ENCODE results near the gene SEMA3G.

The SEMA3G gene

DNA sequence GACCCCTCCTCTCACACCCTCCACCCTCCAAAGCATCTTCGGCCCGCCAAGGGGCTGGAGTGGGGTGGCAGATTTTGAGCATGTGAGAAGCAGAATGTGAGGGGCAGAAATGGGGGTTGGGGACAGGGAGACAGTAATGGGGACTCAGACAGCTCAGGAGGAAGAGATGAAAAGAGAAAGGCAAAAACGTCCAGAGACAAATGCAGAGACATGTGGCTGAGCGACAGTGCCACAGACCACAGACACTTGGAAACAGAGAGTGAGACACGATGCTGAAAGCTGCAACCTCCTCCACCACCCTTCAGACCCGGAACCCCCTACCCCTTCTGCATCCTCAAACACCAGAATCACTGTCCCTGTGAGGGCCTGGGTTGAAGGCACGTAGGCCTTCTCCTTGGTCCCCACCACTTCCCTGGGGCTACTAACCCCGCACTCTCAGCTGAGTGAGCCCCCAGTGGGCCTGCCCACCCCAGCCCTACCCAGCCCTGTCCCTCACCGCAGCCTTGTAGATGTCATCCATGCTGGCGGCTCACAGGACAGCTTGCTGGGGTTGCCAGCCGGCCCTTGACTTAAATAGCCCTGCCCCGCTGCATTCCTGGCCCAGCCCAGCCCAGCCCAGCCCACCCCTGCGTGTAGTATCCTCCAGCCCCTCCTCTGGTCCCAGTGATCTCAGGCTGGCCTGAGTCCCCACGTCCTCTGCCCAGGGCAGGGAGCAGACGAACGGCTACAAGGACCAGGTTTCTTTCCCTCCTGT lies 8.8 kb upstream of the SEMA3G start, which contains the start of gene TNNC1:
TSS of gene TNNC1 (minus strand) at position 546 of the 754 bp plus-strand sequence. CDS start at position 520, 26 bp downstream.
- no peak for DNase-seq

DNA sequence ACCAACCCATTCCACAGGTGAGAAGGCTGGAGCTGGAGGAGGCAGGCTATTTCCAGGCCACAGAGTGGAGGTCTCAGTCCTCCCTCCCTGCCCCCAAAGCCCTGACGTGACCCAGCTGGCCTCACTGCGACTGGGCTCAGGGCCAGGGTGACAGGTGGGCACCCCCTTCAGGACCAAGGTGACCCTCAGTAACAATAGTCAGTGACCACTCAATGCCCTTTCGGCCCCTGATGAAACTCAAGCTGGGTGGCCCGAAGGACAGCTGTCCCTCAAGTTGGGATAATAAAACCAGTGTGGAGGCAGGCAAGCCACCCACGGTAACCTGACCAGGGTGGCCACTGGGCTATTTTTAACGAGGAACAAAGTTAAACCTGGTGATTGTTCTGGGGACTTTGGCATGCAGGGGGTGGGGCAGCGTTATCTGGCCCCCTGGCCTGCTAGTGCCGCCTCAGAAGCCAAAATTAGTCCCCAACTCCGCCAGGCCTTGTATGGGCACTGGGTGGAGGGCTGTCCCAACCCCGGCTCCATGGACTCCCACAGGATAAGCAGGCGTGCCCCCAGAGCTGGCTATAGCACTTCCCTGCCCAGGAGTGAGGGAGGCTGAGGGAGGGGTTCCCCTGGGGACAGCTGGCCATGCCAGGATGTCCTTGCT lies 7.8 kb upstream of the SEMA3G start:
- no peak for DNase-seq

DNA sequence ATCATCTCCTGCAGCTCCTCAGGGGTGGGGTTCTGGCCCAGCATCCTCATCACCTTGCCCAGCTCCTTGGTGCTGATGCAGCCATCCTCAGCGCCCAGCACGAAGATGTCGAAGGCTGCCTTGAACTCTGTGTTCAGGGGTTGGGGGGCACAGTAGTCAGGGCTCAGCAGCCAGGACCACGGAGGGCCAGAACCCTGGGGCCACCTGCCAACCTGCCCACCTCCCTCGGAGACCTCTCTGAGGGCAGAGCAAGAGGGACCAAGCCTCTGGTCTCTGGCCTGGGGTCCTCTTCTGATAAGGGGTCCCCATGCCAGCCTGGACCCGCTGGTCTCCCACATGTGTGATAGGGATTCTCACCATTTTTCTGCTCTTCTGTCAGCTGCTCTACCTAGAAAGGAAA lies 7.2 kb upstream of the SEMA3G start:
- no peak for DNase-seq

DNA sequence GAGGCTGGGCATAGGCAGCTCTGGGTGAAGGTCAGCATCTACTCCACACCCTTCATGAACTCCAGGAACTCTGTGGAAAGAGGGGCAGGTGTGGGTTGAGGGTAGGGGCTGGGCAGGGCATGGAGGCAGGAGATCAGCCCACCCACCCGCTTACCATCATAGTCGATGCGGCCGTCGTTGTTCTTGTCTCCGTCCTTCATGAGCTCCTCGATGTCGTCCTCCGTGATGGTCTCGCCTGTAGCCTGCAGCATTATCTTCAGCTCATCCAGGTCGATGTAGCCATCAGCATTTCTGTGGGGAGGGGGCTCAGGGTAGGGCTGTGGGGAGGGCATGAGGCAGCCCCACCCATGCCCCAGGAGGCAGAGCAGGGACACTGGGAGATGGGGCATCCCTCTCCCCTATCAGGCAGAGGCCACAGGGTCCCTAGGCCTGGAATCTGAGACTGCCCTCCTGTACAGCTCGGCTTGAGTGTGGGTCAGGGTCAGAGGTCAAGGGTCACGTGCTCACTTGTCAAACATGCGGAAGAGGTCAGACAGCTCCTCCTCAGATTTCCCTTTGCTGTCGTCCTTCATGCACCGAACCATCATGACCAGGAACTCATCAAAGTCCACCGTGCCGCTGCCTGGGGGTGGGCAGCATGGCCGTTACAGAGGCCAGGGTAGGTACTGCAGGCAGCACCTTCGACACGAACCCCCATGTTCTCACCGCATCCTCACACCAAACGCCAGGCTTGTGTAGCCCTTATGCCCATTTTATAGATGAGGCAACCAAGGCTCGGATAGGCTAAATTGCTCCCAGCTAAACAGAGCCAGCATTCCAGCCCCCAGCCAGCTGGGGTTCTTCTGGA lies 6.6 kb upstream of the SEMA3G start:
- no peak for DNase-seq

DNA sequence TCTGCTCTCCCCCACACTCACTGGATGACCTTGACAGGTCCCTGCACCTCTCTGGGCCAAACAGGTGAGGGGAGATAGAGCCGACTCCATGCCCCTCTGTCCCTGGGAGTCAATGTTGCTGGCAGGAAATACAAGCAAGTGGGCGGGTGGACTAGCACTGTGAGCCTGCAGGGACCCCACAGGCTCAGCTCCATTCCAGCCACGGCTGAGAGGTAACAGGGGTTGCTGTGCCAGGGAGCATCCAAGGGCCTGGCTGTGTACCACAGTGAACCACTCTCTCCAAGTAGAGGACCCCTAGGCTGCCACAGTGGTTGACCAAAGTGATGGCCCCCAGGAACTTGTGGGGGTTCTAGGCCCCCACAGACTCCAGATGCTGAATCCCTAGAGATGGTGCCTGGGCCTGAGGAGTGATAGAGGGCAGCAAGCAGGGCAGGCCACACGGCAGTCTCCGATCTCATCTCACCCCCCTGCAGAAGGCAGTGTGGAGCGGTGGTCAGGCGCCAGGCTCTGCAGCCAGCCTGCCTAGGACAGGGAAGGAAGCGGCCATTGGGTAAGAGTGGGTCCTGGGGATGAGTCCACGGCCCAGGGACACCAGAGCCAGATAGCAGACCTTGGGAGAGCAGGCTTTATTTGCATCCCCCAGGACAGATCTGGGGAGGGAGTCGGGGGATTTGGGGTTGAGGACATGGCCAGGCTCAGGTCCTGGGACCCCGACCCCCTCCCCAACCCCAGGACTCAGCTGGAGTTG lies 5.8 kb upstream of the SEMA3G start:
- no peak for DNase-seq

DNA sequence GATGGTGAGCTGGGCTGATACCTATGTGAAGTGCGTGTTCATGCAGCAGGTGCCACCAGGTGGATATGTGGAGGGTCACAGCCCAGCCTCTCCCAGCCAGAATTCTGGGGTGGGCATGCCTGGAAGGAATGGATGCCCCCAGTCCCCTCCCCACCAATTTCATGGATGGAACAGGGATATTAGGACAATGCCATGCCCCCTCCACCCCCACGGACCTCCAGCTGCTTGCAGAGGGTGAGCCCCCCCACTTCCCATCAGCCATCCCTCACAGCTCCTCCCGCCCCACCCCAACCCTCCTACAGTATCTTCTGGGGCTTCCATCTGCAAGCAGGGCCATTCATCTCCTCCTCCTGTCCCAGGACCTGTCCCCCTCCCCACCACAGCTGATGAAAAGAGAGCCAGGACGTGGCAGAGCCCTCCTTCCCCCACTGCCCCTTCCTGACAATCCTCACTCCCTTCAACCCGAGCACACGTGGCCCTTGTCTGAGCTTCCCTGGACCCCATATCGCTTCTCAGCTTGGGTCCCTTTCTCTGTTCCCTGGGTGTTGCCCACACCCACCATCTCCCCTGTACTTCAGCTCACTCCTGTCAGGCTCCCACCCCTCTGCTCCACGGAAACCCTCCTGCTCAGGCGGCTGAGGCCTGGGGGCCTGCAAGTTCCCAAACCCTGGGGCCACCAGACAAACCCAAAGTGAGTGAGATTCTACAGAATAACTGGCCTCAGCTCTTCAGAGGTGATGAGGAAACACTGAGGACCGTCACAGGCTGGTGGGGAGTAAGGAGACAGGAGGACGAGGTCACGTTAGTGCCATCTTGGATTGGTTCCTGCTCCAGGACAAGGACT lies 2.8 kb upstream of the SEMA3G start:
- no peak for DNase-seq

DNA sequence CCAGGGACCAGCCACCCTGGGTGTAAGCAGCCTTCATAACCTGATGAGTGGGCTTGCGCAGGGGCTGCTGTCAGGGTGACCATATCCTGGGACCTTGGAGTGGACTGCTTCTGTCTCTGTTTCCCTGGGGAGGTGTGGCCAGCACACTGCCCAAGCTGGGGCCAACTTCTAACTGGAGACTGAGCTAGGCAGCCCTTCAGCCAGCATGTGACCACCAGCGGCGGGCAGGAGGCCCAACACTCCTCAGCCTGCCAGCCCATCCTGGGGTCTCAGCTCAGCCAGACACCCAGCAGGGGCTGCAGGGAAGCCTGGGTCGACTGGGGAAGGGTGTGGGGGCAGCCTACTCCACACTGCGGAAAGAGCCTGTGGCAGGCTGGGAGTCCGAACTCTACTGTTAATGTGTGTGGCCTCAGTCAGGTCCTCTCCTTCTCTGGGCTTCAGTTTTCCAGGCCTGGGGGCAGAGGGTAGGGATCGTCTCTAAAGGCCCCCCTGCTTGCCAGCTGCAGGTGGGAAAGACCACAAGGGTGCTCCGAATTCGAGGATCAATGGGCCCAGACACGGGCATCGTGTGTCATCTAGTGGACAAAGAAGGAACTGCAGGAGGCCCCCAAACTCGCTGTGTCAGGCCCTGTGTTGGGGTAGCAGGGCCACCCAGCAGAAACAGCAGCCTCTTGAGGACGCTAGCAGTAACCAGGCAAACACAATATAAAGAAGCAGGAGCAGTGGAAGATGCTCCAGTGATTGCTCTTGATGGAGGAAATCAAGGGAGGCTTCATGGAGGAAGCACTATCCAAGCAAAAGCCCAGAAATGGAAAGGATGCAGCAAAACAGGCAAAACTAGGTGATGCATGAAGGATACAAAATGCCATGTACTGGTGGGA lies 2.0 kb upstream of the SEMA3G start:
- peak; percentile 76 for DNase-seq

DNA sequence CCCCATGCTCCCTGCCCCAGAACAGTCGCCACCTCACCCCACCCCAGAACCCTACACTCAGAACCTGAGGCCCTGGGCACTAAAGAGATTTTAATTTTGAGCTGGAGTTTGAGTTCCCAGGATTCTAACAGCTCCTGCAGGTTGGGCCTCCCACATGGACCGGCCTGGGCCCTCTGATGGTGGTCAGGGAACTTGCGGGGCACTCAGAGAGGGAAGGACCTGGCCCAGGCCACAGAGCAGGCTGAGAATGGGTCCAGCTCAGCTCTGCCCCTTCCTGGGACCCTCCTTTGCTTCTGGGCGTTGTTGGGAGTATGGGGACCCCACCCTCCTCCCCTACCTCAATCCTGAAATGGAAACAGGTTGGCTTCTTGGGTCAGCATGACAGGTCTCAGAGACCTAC lies 1.1 kb upstream of the SEMA3G start:
- DNase-seq: no peak

DNA sequence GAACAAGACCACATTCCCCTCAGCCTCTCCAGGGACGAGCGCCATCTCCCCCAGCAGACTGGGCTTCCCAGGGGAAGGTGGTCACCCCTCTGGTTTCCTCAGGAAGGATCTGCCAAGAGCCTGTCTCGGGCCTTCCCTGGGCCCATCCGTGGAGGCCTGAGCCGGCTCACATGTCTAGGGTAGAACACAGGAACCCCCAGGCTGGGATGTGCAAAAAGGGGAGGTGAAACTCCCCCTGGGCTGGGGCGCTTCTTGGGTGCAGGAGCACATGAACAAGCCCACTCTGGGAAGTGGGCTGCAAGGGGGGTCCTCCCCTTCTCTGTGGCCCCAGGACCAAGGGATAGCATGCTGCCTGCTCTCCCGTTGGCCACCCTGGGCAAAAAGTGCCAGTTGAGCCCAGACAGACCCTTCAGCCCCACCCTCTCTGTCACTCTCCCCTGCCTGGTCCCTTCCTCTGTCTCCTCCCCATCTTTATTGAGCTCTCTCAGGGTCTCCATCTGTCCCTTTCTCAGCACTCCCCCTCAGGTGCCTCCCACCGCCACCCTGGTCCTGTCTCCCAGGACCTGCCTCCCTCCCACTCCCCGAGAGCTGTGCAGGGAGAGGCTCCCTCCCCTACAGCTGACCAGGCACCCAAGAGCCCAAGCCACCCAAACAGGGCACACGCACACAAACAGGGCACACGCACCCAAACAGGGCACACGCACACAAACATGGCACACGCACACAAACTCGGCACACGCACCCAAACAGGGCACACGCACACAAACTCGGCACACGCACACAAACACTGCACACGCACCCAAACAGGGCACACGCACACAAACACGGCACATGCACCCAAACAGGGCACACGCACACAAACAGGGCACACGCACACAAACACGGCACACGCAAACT lies 864 bp downstream of the SEMA3G start:
- DNase-seq: no peak

DNA sequence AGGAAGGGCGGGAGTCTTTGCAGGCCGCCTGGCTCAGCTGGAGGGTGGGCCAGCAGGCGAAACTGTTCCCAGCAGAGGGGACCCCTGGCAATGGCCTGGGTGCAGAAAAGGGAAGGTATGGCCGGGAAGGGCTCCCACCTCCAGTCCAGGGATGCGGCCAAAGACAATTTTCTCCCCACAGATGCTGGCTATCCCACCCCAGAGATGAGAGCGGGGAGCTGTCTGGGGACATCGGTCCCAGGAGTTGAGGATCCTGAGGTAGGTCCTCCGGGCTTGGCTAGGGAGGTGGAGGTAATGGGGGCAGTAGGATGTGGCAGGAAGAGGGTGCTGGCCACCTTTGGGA lies 1.7 kb downstream of the SEMA3G start:
- no peak for DNase-seq

DNA sequence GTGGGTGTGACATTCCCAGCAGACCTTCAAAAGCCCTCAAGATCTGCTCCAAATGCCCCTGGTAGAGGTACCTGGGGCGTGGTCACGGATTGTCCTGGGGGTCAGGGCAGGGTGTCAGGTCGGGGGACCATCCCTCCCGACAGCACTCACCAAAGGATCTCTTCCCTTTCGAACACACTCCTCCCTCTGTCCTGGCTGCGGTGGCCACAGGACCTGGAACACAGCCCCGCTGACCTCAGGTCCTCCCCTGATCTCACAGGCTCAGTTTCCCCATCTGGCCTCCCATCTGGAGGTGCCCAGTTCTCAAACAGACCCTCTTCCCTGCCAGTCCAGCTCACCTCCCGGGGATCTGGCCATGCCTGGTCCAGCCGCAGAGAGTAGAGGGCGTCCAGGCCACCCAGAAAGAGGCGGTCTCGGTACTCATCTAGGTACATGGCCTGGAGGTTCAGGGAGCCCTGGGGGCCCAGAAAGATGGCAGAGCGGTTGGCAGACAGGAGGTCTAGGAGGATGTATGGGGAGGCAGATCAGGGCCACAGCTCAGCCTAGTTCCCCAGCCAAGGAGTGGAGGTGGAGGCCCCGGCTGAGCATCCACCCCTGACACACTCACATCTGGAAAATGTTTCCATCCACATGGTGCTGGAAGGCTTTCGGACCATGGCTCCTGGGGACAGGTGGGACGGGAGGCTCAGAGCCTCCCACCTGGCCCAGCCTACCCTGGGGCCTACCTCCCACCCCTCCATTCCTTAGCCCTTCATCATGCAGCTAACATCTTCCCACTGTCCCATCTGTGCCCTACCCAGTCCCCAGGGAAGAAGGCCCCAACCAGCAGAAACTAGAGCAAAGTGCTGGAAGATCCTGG lies 2.3 kb downstream of the SEMA3G start:
- no peak for DNase-seq

DNA sequence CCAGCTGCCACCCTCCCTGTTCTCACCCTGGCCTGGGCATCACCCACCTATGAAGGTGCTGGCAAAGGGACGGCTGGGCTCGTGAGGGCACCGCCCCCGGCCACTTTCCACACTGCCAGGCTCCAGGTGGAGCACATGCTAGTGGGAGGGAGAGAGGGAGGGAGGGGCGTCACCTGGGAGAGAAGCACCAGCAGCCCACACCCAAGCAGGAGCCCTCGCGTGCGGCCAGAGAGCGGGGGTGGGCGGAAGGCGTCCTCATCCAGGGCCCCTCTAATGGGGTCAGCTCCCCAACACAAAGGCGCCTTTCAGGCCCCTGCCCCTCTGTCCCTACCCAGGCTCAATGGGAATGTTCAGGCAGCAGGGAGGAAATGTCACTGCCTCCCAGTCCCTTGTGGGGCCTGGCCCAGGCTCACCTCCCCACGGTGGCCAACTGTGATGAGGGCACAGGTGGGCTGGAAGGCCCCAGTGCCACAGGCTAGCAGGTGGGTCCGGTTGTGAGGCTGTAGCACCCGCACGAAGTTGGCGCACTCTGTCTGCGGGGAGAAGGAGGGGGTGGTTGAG lies 3.1 kb downstream of the SEMA3G start:
- no peak for DNase-seq

DNA sequence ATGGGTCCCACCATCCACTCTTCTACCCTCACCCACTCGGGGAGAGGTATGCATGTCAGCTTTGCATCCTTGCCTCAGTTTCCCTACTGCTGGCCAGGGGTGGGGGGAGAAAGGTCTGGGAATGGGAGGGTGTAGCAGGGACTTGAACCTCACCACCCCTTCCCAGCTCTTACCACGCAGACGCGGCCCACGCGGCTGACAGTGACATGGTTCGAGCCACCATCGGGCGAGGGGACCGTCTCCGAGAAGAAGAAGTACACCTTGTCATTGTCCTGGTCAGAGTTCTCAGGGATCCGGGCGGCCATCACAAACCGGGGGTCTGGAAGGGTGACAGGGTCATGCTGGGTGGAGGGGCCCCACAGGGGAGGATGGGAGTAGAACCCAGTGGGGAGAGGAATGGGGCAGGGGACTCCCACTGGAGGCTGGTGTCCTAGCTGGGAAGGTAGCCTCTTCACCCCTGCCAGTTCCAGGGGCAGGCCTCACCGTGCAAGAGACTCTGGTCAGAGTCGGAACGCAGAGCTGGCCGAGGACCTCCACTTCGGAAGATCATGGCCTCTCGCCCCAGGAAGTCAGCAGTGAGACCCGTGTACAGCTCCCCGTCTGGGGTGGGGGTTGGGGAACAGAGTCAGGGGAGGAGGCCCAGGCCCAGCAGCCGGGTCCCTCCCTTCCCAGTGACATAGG lies 3.7 kb downstream of the SEMA3G start:
- DNase-seq: no peak

DNA sequence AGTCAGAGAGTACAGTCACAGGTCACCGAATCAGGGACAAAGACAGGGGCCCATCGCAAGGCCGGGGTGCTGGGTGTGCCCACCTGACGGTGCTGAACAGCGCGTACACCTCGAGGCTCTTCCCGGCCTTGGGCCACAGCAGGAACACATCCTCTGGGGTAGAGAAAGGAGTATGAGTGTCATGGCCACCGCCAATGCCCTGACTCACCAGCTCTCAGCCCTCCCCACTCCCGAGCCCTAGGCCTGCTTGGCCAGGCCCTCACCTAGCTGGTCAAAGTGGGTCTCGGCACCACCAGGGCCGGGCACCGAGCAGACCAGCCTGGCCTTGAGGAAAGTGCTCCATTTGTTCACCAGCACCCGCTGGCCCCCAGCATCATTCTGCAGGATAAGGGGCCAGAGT lies 4.2 kb downstream of the SEMA3G start:
- no peak for DNase-seq

DNA sequence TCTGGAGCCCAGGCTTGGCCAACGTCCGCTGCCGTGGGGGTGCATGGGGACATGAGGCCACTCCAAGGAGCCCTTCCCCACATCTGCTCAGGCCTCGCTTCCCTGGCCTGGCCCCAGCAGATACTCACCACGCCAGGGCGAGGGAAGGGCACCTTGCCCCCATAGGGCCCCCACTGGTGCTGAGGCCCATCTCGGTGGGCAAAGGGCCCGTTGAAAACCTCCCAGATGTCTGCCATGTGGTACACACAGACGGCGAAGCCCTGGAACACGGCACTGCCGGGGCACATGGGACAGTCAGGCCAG lies 4.7 kb downstream of the SEMA3G start:
- no peak for DNase-seq

DNA sequence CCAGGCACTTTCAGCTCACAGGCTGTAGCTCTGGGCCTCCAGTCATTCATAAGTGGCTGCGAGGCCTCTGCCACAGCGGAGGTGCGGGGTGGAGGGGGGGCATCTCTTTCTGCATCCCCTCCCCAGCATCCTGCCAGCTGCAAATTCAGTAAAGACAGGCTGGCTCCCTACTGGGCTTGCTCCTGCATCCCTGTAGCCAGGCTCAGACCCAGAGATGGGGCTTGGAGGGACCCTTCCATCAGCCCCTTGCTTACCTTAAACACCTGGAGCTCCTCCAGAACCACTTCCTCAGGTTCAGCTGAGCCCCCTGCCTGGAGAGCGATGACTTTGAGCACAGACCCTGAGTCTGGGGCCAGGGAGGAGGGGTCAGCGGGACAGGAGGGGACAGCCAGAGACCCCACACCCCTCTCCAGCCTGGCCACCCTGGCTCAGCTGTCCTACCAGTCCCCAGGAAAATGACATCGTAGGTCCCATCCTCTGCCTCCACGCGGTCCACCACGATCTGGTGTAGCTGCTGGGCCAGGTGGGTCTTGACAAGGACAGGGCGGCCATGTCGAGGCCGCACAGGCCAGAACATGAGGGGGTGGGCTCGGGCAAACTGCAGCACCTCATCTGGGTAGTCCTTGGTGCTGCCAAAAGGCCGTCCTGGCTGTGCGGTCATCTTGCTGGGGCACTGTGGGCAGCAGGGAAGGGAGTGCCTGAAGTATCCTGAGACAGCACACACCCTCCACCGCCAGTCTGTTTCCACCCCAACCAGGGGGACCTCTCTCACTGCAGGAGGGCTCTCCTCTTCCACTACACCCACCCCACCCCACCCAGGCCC lies 5.3 kb downstream of the SEMA3G start:
- DNase-seq: no peak
